GM23338 (cell line): Measurements from ENCODE around the gene GNAT1.

Experiments used
- CREB1 ChIP-seq: fragments of 250-450 bp; sonication (Bioruptor Pico); IDR thresholded peaks from 2 replicates; pipeline ENCODE4 v1.5.0; 2020; ENCODE audit warnings: low read depth, mild to moderate bottlenecking, moderate library complexity
- CTCF ChIP-seq, 2 experiments: fragments of 200-600 bp in 1 of 2; sonication (generic) in 1 of 2; conservative IDR thresholded peaks; 2 replicates each; pipeline versions ENCODE4 v1.5.1 to v1.6.1; 2016 to 2017; ENCODE audit warnings: antibody characterized with exemption in 2 of 2, low read depth in 2 of 2, mild to moderate bottlenecking in 2 of 2, moderate library complexity in 1 of 2
- ETS1 ChIP-seq: IDR thresholded peaks from 2 replicates; pipeline ENCODE4 v1.6.1; 2016; ENCODE audit warnings: antibody characterized with exemption
- EZH2 ChIP-seq: fragments of 200-600 bp; sonication (generic); IDR thresholded peaks from one replicate; pipeline ENCODE4 v1.8.0; 2017; ENCODE audit warnings: antibody characterized with exemption, mild to moderate bottlenecking, low read depth; ENCODE audit not compliant: unreplicated experiment
- EZH2phosphoT487 ChIP-seq: fragments of 200-600 bp; sonication (generic); IDR thresholded peaks from one replicate; pipeline ENCODE4 v1.8.1; 2018; ENCODE audit warnings: antibody characterized with exemption; ENCODE audit not compliant: unreplicated experiment
- JUNB ChIP-seq: IDR thresholded peaks from one replicate; pipeline ENCODE4 v1.6.1; 2016; ENCODE audit warnings: antibody characterized with exemption; ENCODE audit not compliant: unreplicated experiment
- POLR2AphosphoS5 ChIP-seq: IDR thresholded peaks from 2 replicates; pipeline ENCODE4 v1.6.1; 2016; ENCODE audit warnings: antibody characterized with exemption, low read depth
- REST ChIP-seq: IDR thresholded peaks from one replicate; pipeline ENCODE4 v1.6.1; 2018; ENCODE audit warnings: antibody characterized with exemption; ENCODE audit not compliant: unreplicated experiment
- STAT1 ChIP-seq: IDR thresholded peaks from one replicate; pipeline ENCODE4 v1.6.1; 2016; ENCODE audit warnings: antibody characterized with exemption; ENCODE audit not compliant: unreplicated experiment
- ZNF114 ChIP-seq: fragments of 250-450 bp; sonication (Bioruptor Pico); IDR thresholded peaks from 2 replicates; pipeline ENCODE4 v1.5.0; 2020; ENCODE audit warnings: mild to moderate bottlenecking, moderate library complexity
- ZNF331 ChIP-seq: fragments of 250-450 bp; sonication (Bioruptor Pico); IDR thresholded peaks from 2 replicates; pipeline ENCODE4 v1.5.0; 2020; ENCODE audit warnings: low read depth, mild to moderate bottlenecking, moderate library complexity
- ZNF462 ChIP-seq: fragments of 250-450 bp; sonication (Bioruptor Pico); IDR thresholded peaks from 2 replicates; pipeline ENCODE4 v1.5.0; 2020; ENCODE audit warnings: mild to moderate bottlenecking, moderate library complexity

GRCh38 chr3:50165910-50166538 lies 25.4 kb upstream of the GNAT1 start:
- TF ChIP-seq JUNB (no peak), EZH2 (no peak), CTCF (conservative IDR thresholded peaks at IDR 0.05; ENCODE audit: low read depth in 2 of 2) (no peak), CREB1 (CRISPR knock-in tag) (no peak), EZH2phosphoT487 (no peak), POLR2AphosphoS5 (no peak), REST (no peak), ZNF114 (no peak), STAT1 (no peak), ZNF331 (CRISPR knock-in tag) (no peak), ETS1 (no peak), ZNF462 (no peak)
